A673 (cell line): Measurements from ENCODE around the gene GP5. TPM values are rescaled to one million over a fixed set of nuclear protein-coding genes. Genes with fewer than 3 reads are reported as not detected.

Source experiments
- BruUV-seq: library from RNA; stranded (reverse); fragments of 400-500 nt; replicated peaks from 2 replicates; lab custom pipeline; 2021; lab: Mats Ljungman, UMichigan
- CTCF ChIA-PET: fragments of 300-600 bp; sonication (Branson Sonifier 250); formaldehyde crosslinking; loops from one replicate; lab custom pipeline; 2022; ENCODE audit warnings: antibody characterized with exemption; lab: Charles Lee
- POLR2A ChIA-PET: fragments of 300-600 bp; sonication (Branson Sonifier 250); formaldehyde crosslinking; loops from one replicate; lab custom pipeline; 2022; ENCODE audit warnings: antibody characterized with exemption; ENCODE audit not compliant: low non-redundant PET; lab: Charles Lee
- DNase-seq: peaks from one replicate; pipeline ENCODE4 v3.0.0-alpha.2; 2015; ENCODE audit warnings: low spot score
- H3K27ac ChIP-seq: fragments of 200-600 bp; sonication (generic); 2 replicates; pipeline ENCODE4 v1.5.1; 2016; ENCODE audit warnings: mixed run types, low read depth, mild to moderate bottlenecking, mixed read lengths, antibody characterized with exemption, low read length; ENCODE audit not compliant: poor library complexity, severe bottlenecking
- H3K27me3 ChIP-seq: fragments of 200-600 bp; sonication (generic); replicated peaks from 2 replicates; pipeline ENCODE4 v1.6.1; 2017; ENCODE audit warnings: mixed run types, low read depth, mild to moderate bottlenecking, mixed read lengths, antibody characterized with exemption, low read length; ENCODE audit not compliant: insufficient read depth, poor library complexity
- H3K36me3 ChIP-seq: fragments of 200-600 bp; sonication (generic); 2 replicates; pipeline ENCODE4 v1.6.1; 2016; ENCODE audit warnings: mixed run types, mild to moderate bottlenecking, mixed read lengths, antibody characterized with exemption, low read length; ENCODE audit not compliant: insufficient read depth, poor library complexity, severe bottlenecking
- H3K4me1 ChIP-seq: fragments of 200-600 bp; sonication (generic); 2 replicates; pipeline ENCODE4 v1.6.1; 2017; ENCODE audit warnings: mixed run types, mild to moderate bottlenecking, mixed read lengths, antibody characterized with exemption, low read length; ENCODE audit not compliant: insufficient read depth, poor library complexity, severe bottlenecking
- H3K4me3 ChIP-seq: fragments of 200-600 bp; sonication (generic); 2 replicates; pipeline ENCODE4 v1.5.1; 2016; ENCODE audit warnings: low read depth, mixed run types, mild to moderate bottlenecking, mixed read lengths, low read length; ENCODE audit not compliant: poor library complexity, severe bottlenecking
- H3K9me3 ChIP-seq: fragments of 200-600 bp; sonication (generic); 2 replicates; pipeline ENCODE4 v1.6.1; 2016; ENCODE audit warnings: mixed run types, low read depth, mild to moderate bottlenecking, mixed read lengths, antibody characterized with exemption, low read length; ENCODE audit not compliant: poor library complexity, severe bottlenecking
- EZH2 ChIP-seq: fragments of 200-600 bp; sonication (generic); IDR thresholded peaks from 2 replicates; pipeline ENCODE4 v1.6.1; 2017; ENCODE audit warnings: borderline replicate concordance, low read depth, mild to moderate bottlenecking, mixed read lengths, antibody characterized with exemption, low read length; ENCODE audit not compliant: poor library complexity, severe bottlenecking
- intact Hi-C: fragments of 100-400 bp; cut with micrococcal nuclease; formaldehyde crosslinking; loops from one replicate; pipeline ENCODE4 v1.10.0; 2022; ENCODE audit not compliant: unreplicated experiment
- total RNA-seq: library from RNA; stranded (reverse); gene quantifications from 2 replicates; pipeline ENCODE4 v1.2.3, GENCODE V29; 2021
- TF ChIP-seq, protein P1 (sequence below): fragments of 300-800, 200-600 bp; sonication (generic); conservative IDR thresholded peaks from 2 replicates; pipeline ENCODE4 v1.5.1; 2017; ENCODE audit warnings: low read depth, mild to moderate bottlenecking, antibody characterized with exemption, low read length, moderate library complexity, mixed read lengths

Gene GP5
- total RNA-seq, 1 experiment from 2014 or later: 0.11 TPM

DNA sequence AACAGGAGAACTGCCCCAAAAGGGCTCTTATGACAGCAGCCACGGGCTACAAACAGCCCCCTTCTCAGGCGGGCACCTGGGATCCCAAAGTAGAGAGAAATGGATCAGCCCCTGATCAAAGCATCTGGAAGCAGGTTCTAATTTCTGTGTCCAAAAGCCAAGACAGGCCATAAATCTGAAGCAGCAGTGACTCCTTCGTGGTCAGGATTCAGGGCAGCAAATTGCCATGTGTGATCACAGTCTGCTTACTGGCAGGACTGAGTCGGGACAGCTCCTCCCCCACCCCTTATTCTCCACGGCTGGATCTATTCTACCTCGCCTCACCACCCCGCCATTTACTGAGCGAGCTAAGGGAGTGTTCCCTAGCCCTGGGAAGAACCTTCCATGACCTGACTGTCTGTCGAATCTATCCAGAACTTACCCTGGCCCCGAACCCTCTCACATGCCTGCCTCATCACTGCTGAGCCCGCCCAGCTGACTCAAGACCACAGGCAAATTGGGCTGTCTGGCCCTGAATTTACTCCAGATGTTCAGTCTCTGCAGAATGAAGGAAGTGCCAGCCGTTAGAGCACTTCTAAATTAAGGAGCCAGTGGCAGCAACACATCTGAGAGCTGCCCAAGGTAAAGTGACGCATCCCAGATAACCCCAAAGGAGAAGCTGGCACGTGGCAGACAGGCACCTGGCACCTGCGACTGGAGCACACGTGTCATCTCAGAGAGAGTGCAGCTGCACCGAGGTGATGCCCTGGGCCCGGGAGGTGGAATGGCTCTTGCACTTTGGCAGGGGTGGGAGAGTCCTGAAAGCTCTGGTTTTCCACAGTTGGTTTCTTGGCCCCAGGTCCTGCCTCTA lies 30.8 kb downstream of the GP5 start:
- Histone ChIP-seq H3K36me3 (no peaks in the 10 kb centered on the region), H3K4me3 (no peak overlapping the region), H3K9me3 (no peaks in the 10 kb centered on the region), H3K4me1 (peaks cover 10% of the 10 kb centered on the region), H3K27ac (no peak overlapping the region), H3K27me3 (no peaks in the 10 kb centered on the region)
- no peak for TF ChIP-seq EZH2
- TF ChIP-seq, protein P1, sequence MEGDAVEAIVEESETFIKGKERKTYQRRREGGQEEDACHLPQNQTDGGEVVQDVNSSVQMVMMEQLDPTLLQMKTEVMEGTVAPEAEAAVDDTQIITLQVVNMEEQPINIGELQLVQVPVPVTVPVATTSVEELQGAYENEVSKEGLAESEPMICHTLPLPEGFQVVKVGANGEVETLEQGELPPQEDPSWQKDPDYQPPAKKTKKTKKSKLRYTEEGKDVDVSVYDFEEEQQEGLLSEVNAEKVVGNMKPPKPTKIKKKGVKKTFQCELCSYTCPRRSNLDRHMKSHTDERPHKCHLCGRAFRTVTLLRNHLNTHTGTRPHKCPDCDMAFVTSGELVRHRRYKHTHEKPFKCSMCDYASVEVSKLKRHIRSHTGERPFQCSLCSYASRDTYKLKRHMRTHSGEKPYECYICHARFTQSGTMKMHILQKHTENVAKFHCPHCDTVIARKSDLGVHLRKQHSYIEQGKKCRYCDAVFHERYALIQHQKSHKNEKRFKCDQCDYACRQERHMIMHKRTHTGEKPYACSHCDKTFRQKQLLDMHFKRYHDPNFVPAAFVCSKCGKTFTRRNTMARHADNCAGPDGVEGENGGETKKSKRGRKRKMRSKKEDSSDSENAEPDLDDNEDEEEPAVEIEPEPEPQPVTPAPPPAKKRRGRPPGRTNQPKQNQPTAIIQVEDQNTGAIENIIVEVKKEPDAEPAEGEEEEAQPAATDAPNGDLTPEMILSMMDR: no peak
- POLR2A ChIA-PET: no interaction called here
- BruUV-seq: no TSS peak
- intact Hi-C loops: no loop called here
- CTCF ChIA-PET: no interaction called here
- no peak for DNase-seq

DNA sequence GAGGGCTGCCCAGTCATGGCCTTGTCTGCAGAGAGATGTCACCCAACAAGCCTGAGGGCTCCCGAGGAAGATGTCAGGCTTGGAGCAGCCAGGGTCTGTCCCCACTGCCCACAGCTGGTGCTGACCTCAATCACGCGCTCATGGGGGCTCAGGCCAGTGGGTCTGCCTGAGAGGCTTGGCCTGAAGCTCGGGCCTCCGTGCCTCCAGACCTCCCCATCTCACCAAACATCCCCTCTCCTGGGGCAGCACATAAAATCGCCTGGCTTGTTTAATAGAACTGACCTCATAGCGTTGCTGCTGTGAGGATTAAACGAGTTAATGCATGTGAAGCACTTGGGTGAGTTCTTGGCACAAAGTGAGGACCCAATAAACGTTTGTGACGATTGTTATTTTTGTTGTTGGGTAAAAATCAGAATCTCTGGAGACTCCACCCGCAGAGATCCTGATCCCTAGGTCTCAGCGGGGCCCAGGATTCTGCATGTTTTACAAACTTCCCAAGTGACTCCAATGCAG lies 33.0 kb downstream of the GP5 start:
- peaks cover 10% of the 10 kb centered on the region for H3K4me1 ChIP-seq
- H3K27me3 ChIP-seq: no peaks in the 10 kb centered on the region
- H3K36me3 ChIP-seq: no peaks in the 10 kb centered on the region
- no peak overlapping the region for H3K4me3 ChIP-seq
- TF ChIP-seq, protein P1: no peak
- no peak for TF ChIP-seq EZH2
- ChIA-PET POLR2A (no interaction called here), CTCF (no interaction called here)
- intact Hi-C loops: no loop called here
- no peak overlapping the region for H3K27ac ChIP-seq
- no peaks in the 10 kb centered on the region for H3K9me3 ChIP-seq
- BruUV-seq: no TSS peak
- no peak for DNase-seq

DNA sequence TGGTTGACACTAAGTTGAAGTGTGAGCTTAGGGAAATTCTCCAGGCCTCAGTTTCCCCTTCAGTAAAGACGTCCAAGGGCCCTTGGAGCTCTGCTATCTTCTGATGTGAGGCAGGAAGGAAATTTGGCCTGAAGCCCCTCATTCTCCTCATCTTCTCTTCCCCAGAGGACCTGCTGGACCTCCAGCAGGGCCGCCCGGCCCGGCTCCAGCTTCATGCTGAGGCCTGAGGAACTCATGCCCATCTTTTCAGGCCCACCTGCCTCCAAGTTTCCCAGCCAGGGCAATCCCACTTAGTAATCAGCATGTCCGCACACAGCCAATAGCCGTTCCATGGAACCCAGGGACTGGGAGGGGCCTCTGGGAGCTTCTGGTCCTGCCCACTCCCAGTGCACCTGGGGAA lies 33.5 kb downstream of the GP5 start:
- TF ChIP-seq, protein P1: no peak
- TF ChIP-seq EZH2: no peak
- POLR2A ChIA-PET: no interaction called here
- CTCF ChIA-PET: no interaction called here
- H3K4me1 ChIP-seq: peaks cover 10% of the 10 kb centered on the region
- no peak overlapping the region for H3K27ac ChIP-seq
- no peaks in the 10 kb centered on the region for H3K27me3 ChIP-seq
- no peaks in the 10 kb centered on the region for H3K9me3 ChIP-seq
- no peak for DNase-seq
- intact Hi-C loops: no loop called here
- no peak overlapping the region for H3K4me3 ChIP-seq
- no peaks in the 10 kb centered on the region for H3K36me3 ChIP-seq
- BruUV-seq: no TSS peak
